Trophoblast cell (in vitro differentiated cells and primary cell): Measurements from ENCODE around the gene ERGIC1.
"Not testable (repeated sequence)": the region's sequence is repeated elsewhere in the genome, so short reads cannot be mapped to it uniquely, and the experiment has no call there.

ENCODE experiments used
- DNase-seq, 2 donors: peaks; one replicate each; pipeline ENCODE4 v3.0.0-alpha.2; 2016
- H2AFZ ChIP-seq: 2 replicates; pipeline ENCODE4 v1.6.1; 2013; ENCODE audit warnings: low read length, moderate library complexity, mild to moderate bottlenecking; ENCODE audit not compliant: insufficient read depth, poor library complexity
- H2AK5ac ChIP-seq: 2 replicates; pipeline ENCODE4 v1.6.1; 2013; ENCODE audit warnings: mild to moderate bottlenecking, low read length
- H2BK120ac ChIP-seq: 2 replicates; pipeline ENCODE4 v1.6.1; 2013; ENCODE audit warnings: low read length, mild to moderate bottlenecking, moderate library complexity; ENCODE audit not compliant: insufficient read depth, poor library complexity
- H2BK12ac ChIP-seq: 2 replicates; pipeline ENCODE4 v1.6.1; 2013; ENCODE audit warnings: mild to moderate bottlenecking, low read length, moderate library complexity
- H2BK5ac ChIP-seq: 2 replicates; pipeline ENCODE4 v1.6.1; 2013; ENCODE audit warnings: low read length, low read depth, moderate library complexity, mild to moderate bottlenecking; ENCODE audit not compliant: poor library complexity
- H3K14ac ChIP-seq: 2 replicates; pipeline ENCODE4 v1.6.1; 2013; ENCODE audit warnings: mild to moderate bottlenecking, low read length
- H3K18ac ChIP-seq: 2 replicates; pipeline ENCODE4 v1.6.1; 2013; ENCODE audit warnings: mild to moderate bottlenecking, low read length
- H3K23ac ChIP-seq: 2 replicates; pipeline ENCODE4 v1.6.1; 2013; ENCODE audit warnings: low read length
- H3K27ac ChIP-seq: 2 replicates; pipeline ENCODE4 v1.5.1; 2013; ENCODE audit warnings: low read depth, mild to moderate bottlenecking, inconsistent platforms, low read length, moderate library complexity
- H3K27me3 ChIP-seq: 2 replicates; pipeline ENCODE4 v1.6.1; 2013; ENCODE audit warnings: inconsistent platforms, mild to moderate bottlenecking, low read length, moderate library complexity; ENCODE audit not compliant: insufficient read depth
- H3K36me3 ChIP-seq, 2 experiments: 1 replicate in 1 of 2; 2 replicates in 1 of 2; pipeline ENCODE4 v1.6.1; 2013; ENCODE audit warnings: low read length in 2 of 2, mild to moderate bottlenecking in 2 of 2, moderate library complexity in 1 of 2; ENCODE audit not compliant: insufficient read depth in 2 of 2, control insufficient read depth in 1 of 2
- H3K4ac ChIP-seq: 2 replicates; pipeline ENCODE4 v1.6.1; 2013; ENCODE audit warnings: low read depth, mild to moderate bottlenecking, low read length, moderate library complexity
- H3K4me1 ChIP-seq, 2 experiments: 1 replicate in 1 of 2; 2 replicates in 1 of 2; pipeline ENCODE4 v1.6.1; 2013; ENCODE audit warnings: low read length in 2 of 2, mild to moderate bottlenecking in 2 of 2, moderate library complexity in 1 of 2; ENCODE audit not compliant: insufficient read depth in 2 of 2, control insufficient read depth in 1 of 2
- H3K4me2 ChIP-seq: 2 replicates; pipeline ENCODE4 v1.6.1; 2013; ENCODE audit warnings: inconsistent platforms, mild to moderate bottlenecking, low read length, moderate library complexity
- H3K4me3 ChIP-seq: 2 replicates; pipeline ENCODE4 v1.5.1; 2013; ENCODE audit warnings: mild to moderate bottlenecking, low read depth, low read length, inconsistent platforms
- H3K79me1 ChIP-seq: one replicate; pipeline ENCODE4 v1.6.1; 2013; ENCODE audit warnings: low read length
- H3K79me2 ChIP-seq: 2 replicates; pipeline ENCODE4 v1.6.1; 2013; ENCODE audit warnings: low read length, mild to moderate bottlenecking; ENCODE audit not compliant: control insufficient read depth, insufficient read depth, poor library complexity
- H3K9ac ChIP-seq: 2 replicates; pipeline ENCODE4 v1.6.1; 2013; ENCODE audit warnings: mild to moderate bottlenecking, low read length
- H3K9me3 ChIP-seq: 2 replicates; pipeline ENCODE4 v1.6.1; 2013; ENCODE audit warnings: low read depth, mild to moderate bottlenecking, control low read depth, inconsistent platforms, low read length; ENCODE audit not compliant: insufficient read depth
- H4K12ac ChIP-seq: 2 replicates; pipeline ENCODE4 v1.6.1; 2013; ENCODE audit warnings: low read depth, mild to moderate bottlenecking, low read length, moderate library complexity
- H4K8ac ChIP-seq: 2 replicates; pipeline ENCODE4 v1.6.1; 2013; ENCODE audit warnings: low read depth, mild to moderate bottlenecking, low read length, moderate library complexity
- H4K91ac ChIP-seq: one replicate; pipeline ENCODE4 v1.6.1; 2013; ENCODE audit warnings: low read depth, mild to moderate bottlenecking, low read length, moderate library complexity
- WGBS: extraction: QIAGEN DNeasy Blood & Tissue Kit; methylation state at CpG from one replicate; pipeline ENCODE4 v1.1.7; 2013; ENCODE audit warnings: missing lambda C conversion rate; ENCODE audit not compliant: insufficient read length, insufficient coverage; ENCODE audit errors: extremely low coverage; 5-methylcytosine and 5-hydroxymethylcytosine counted together

The ERGIC1 gene

GRCh38 chr5:172896465-172896864 is 62.4 kb downstream of the ERGIC1 start:
- whole genome bisulfite sequencing: no CpG with 5 or more reads among the region's 7 CpGs
- Histone ChIP-seq H4K12ac (no peak overlapping the region), H3K14ac (no peak overlapping the region), H3K18ac (no peak overlapping the region), H3K79me1 (peaks cover 5% of the 10 kb centered on the region), H3K4me3 (no peak overlapping the region), H2BK120ac (no peak overlapping the region), H3K79me2 (peaks cover 2% of the 10 kb centered on the region), H2AK5ac (peak overlapping the region; percentile 4), H3K4me1 (peaks cover 17 to 32% of the 10 kb centered on the region in 2 experiments), H2BK12ac (no peak overlapping the region), H3K27ac (no peak overlapping the region), H3K36me3 (peaks cover 5 to 12% of the 10 kb centered on the region in 2 experiments), H3K23ac (no peak overlapping the region), H3K4me2 (no peak overlapping the region), H4K91ac (peak overlapping the region; percentile 32), H4K8ac (no peak overlapping the region), H2AFZ (no peak overlapping the region), H3K4ac (no peak overlapping the region), H3K27me3 (no peaks in the 10 kb centered on the region), H3K9me3 (peaks cover 2% of the 10 kb centered on the region), H2BK5ac (no peak overlapping the region), H3K9ac (no peak overlapping the region)
- no peak for DNase-seq

- not testable (repeated sequence) for H2AFZ ChIP-seq, H3K4ac ChIP-seq, DNase-seq, H2BK120ac ChIP-seq, H3K18ac ChIP-seq, H2BK12ac ChIP-seq, H4K12ac ChIP-seq, H3K4me3 ChIP-seq, H3K14ac ChIP-seq, H3K9ac ChIP-seq, H3K23ac ChIP-seq, H2BK5ac ChIP-seq, H3K79me2 ChIP-seq, H3K9me3 ChIP-seq, H4K91ac ChIP-seq, H3K27me3 ChIP-seq, H3K4me2 ChIP-seq, H2AK5ac ChIP-seq
- Histone ChIP-seq H3K4me1 (peaks cover 17 to 33% of the 10 kb centered on the region in 2 experiments), H3K36me3 (peaks cover 5 to 15% of the 10 kb centered on the region in 2 experiments), H3K27ac (peak overlapping the region; percentile 64), H3K79me1 (peaks cover 11% of the 10 kb centered on the region), H4K8ac (peak overlapping the region; percentile 39)
- WGBS: no CpG with 5 or more reads among the region's 7 CpGs
These were observed 63.0 kb downstream of the ERGIC1 start for GRCh38 chr5:172897067-172897466.

GRCh38 chr5:172897481-172898217 is 63.6 kb downstream of the ERGIC1 start:
- Histone ChIP-seq H3K14ac (no peak overlapping the region), H2BK120ac (no peak overlapping the region), H3K18ac (no peak overlapping the region), H3K4me3 (no peak overlapping the region), H3K9ac (no peak overlapping the region), H2BK5ac (no peak overlapping the region), H3K9me3 (peaks cover 2% of the 10 kb centered on the region), H3K4me2 (peak overlapping the region; percentile 3), H4K91ac (no peak overlapping the region), H3K79me2 (peaks cover 6% of the 10 kb centered on the region), H3K79me1 (peaks cover 16% of the 10 kb centered on the region), H2AFZ (no peak overlapping the region), H4K8ac (no peak overlapping the region), H2BK12ac (no peak overlapping the region), H3K4me1 (peaks cover 18 to 34% of the 10 kb centered on the region in 2 experiments), H2AK5ac (no peak overlapping the region), H3K4ac (no peak overlapping the region), H3K23ac (no peak overlapping the region), H3K27ac (peak overlapping the region; percentile 91), H4K12ac (no peak overlapping the region), H3K27me3 (no peaks in the 10 kb centered on the region), H3K36me3 (peaks cover 5 to 15% of the 10 kb centered on the region in 2 experiments)
- DNase-seq: no peak
- WGBS: no CpG with 5 or more reads among the region's 16 CpGs

GRCh38 chr5:172898218-172898842 is 64.3 kb downstream of the ERGIC1 start:
- Histone ChIP-seq H2BK12ac (peak overlapping the region; percentile 11), H3K4me2 (no peak overlapping the region), H3K4me3 (no peak overlapping the region), H3K79me2 (peaks cover 9% of the 10 kb centered on the region), H3K27ac (peak overlapping the region; percentile 91), H4K8ac (peak overlapping the region; percentile 50), H3K9ac (no peak overlapping the region), H2BK120ac (peak overlapping the region; percentile 33), H2BK5ac (peak overlapping the region; percentile 67), H3K36me3 (peaks cover 5 to 15% of the 10 kb centered on the region in 2 experiments), H3K4me1 (peaks cover 23 to 38% of the 10 kb centered on the region in 2 experiments), H3K4ac (peak overlapping the region; percentile 9), H4K91ac (peak overlapping the region; percentile 53), H3K14ac (peak overlapping the region; percentile 67), H2AFZ (no peak overlapping the region), H3K79me1 (peaks cover 20% of the 10 kb centered on the region), H2AK5ac (peak overlapping the region; percentile 22), H3K27me3 (no peaks in the 10 kb centered on the region), H3K9me3 (no peaks in the 10 kb centered on the region), H3K18ac (no peak overlapping the region), H4K12ac (no peak overlapping the region), H3K23ac (no peak overlapping the region)
- DNase-seq: no peak
- no CpG with 5 or more reads among the region's 3 CpGs for WGBS
